GM12878 (cell line): ENCODE data around the gene CARS2. TPM values are rescaled to one million over a fixed set of nuclear protein-coding genes. Genes with fewer than 3 reads are reported as not detected.

ENCODE experiments used
- BCL11A ChIP-seq: IDR thresholded peaks from 2 replicates; pipeline ENCODE4 v1.6.1; 2011; ENCODE audit warnings: low read depth, low read length
- CHD2 ChIP-seq: IDR thresholded peaks from 2 replicates; pipeline ENCODE4 v1.6.1; 2011; ENCODE audit warnings: low read depth, low read length, improper control_type of control experiment, borderline replicate concordance
- ETV6 ChIP-seq, 2 experiments: fragments of 450-650 bp in 1 of 2; IDR thresholded peaks in 1 of 2; conservative IDR thresholded peaks in 1 of 2; 2 replicates each; pipeline ENCODE4 v1.6.1; 2014; ENCODE audit warnings: antibody characterized with exemption in 1 of 2, borderline replicate concordance in 1 of 2, low read depth in 1 of 2, mild to moderate bottlenecking in 1 of 2, moderate library complexity in 1 of 2
- FOXM1 ChIP-seq: IDR thresholded peaks from 2 replicates; pipeline ENCODE4 v1.6.1; 2012; ENCODE audit warnings: low read depth, mild to moderate bottlenecking, inconsistent platforms, low read length, moderate library complexity
- HDAC6 ChIP-seq: fragments of 200-600 bp; sonication (generic); IDR thresholded peaks from one replicate; pipeline ENCODE4 v1.8.0; 2017; ENCODE audit warnings: antibody characterized with exemption; ENCODE audit not compliant: unreplicated experiment
- IRF4 ChIP-seq: IDR thresholded peaks from 2 replicates; pipeline ENCODE4 v1.6.1; 2011; ENCODE audit warnings: low read depth, low read length
- NFYA ChIP-seq: IDR thresholded peaks from 2 replicates; pipeline ENCODE4 v1.6.1; 2011; ENCODE audit warnings: low read depth, mild to moderate bottlenecking, low read length, improper control_type of control experiment, borderline replicate concordance
- RB1 ChIP-seq: fragments of 450-650 bp; formaldehyde crosslinking; IDR thresholded peaks from 2 replicates; pipeline ENCODE4 v1.6.1; 2017; ENCODE audit warnings: mild to moderate bottlenecking, borderline replicate concordance
- RELA ChIP-seq: fragments of 450-650 bp; IDR thresholded peaks from 2 replicates; pipeline ENCODE4 v1.8.0; 2014; ENCODE audit warnings: borderline replicate concordance; ENCODE audit not compliant: partially characterized antibody
- SIN3A ChIP-seq: IDR thresholded peaks from 2 replicates; pipeline ENCODE4 v1.6.1; 2012; ENCODE audit warnings: low read depth, low read length, improper control_type of control experiment
- SMC3 ChIP-seq: IDR thresholded peaks from 2 replicates; pipeline ENCODE4 v1.6.1; 2011; ENCODE audit warnings: low read length, improper control_type of control experiment, borderline replicate concordance
- polyA plus RNA-seq, 11 experiments: library from polyadenylated mRNA; depleted of rRNA in 4 of 11; unstranded in 6 of 11; stranded (reverse) in 5 of 11; fragments of >200 nt; fragmentation: Nextera tagmentation in 4 of 11; fragmentation: Illumina TruSeq in 1 of 11; extraction: Ambion mirVana in 4 of 11; extraction: Trizol in 1 of 11; gene quantifications; 1 replicate in 1 of 11; 2 replicates in 10 of 11; pipeline versions ENCODE4 v1.2.1 to v1.2.3, GENCODE V29; 2011 to 2016; ENCODE audit warnings: inconsistent platforms in 2 of 11, missing spikeins in 2 of 11, low read depth in 1 of 11
- total RNA-seq, 4 experiments: library from RNA; depleted of rRNA in 3 of 4; stranded (reverse); fragments of >200 nt in 3 of 4; fragmentation: Illumina TruSeq in 1 of 4; extraction: Trizol in 1 of 4; gene quantifications; 2 replicates each; pipeline versions ENCODE4 v1.2.1 to v1.2.3, GENCODE V29; 2013 to 2021
- TF ChIP-seq, protein P1 (sequence below): fragments of 450-650 bp; IDR thresholded peaks from 2 replicates; pipeline ENCODE4 v1.6.1; 2017; ENCODE audit warnings: borderline replicate concordance
- TF ChIP-seq, protein P2 (sequence below): IDR thresholded peaks from 2 replicates; pipeline ENCODE4 v1.6.1; 2012; ENCODE audit warnings: mild to moderate bottlenecking, low read depth, low read length
- TF ChIP-seq, protein P3 (sequence below): fragments of 150-350 bp; IDR thresholded peaks from 2 replicates; pipeline ENCODE4 v1.6.1; 2016; ENCODE audit warnings: low read depth, low read length
- TF ChIP-seq, protein P4 (sequence below): fragments of 450-650 bp; formaldehyde crosslinking; IDR thresholded peaks from 2 replicates; pipeline ENCODE4 v1.4.0; 2022; ENCODE audit warnings: mild to moderate bottlenecking, moderate library complexity

Gene CARS2
- total and polyA plus RNA-seq, 10 of the 15 experiments (the other 5 are each of a cell fraction or from before 2014, with no cell fraction given) = 4.2 to 101 (median 61.5) TPM

DNA sequence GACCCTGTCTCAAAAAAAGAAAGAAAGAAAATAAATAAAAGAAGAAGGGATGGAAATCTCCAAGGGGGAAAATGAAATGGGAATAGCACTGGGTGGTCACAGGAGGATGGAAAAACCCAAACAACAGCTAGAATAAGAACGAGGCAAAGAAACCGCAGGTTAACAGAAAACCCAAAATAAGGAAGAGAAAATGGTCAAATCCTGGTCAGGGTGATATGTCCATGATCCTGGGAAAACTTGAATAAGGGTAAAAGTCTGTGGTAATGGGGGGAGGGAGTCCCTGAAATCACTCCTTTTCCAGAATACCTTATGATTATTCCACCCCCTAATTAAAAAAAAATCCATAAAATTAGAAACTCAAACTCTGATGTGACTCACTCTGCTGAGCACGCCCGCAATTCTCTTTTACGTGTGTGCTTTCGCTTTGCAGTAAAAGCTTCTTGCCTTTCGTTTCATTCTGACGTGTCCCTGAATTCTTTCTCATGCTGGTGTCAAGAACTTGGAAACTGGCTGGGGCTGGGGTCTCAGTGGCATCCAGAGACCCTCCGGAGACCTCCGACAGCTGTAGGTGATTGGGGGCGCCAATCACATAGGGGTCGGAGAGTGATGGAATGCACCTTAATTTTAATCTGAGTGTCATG is 94.8 kb downstream of the CARS2 start (continued):
- TF ChIP-seq CHD2 (0 out of 2 replicates have a peak, but pooled peaks have one; percentile 20), ETV6 (conservative IDR thresholded peaks at IDR 0.05 in 1 of 2, IDR thresholded peaks at IDR 0.05 in 1 of 2; ENCODE audit: borderline replicate concordance in 1 of 2, low read depth in 1 of 2) (0 out of 4 replicates have a peak, but pooled peaks of 1 of the 2 experiments have one; percentile 16), FOXM1 (peak; percentile 81; the same call in 1 of the 2 replicates), NFYA (no peak), HDAC6 (no peak), SMC3 (no peak; the same call in 1 of the 2 replicates), RB1 (no peak), BCL11A (peak; percentile 88), SIN3A (no peak), IRF4 (peak; percentile 74; the same call in 1 of the 2 replicates), RELA (no peak)
- TF ChIP-seq, protein P1, sequence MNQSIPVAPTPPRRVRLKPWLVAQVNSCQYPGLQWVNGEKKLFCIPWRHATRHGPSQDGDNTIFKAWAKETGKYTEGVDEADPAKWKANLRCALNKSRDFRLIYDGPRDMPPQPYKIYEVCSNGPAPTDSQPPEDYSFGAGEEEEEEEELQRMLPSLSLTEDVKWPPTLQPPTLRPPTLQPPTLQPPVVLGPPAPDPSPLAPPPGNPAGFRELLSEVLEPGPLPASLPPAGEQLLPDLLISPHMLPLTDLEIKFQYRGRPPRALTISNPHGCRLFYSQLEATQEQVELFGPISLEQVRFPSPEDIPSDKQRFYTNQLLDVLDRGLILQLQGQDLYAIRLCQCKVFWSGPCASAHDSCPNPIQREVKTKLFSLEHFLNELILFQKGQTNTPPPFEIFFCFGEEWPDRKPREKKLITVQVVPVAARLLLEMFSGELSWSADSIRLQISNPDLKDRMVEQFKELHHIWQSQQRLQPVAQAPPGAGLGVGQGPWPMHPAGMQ = no peak
- TF ChIP-seq, protein P2, sequence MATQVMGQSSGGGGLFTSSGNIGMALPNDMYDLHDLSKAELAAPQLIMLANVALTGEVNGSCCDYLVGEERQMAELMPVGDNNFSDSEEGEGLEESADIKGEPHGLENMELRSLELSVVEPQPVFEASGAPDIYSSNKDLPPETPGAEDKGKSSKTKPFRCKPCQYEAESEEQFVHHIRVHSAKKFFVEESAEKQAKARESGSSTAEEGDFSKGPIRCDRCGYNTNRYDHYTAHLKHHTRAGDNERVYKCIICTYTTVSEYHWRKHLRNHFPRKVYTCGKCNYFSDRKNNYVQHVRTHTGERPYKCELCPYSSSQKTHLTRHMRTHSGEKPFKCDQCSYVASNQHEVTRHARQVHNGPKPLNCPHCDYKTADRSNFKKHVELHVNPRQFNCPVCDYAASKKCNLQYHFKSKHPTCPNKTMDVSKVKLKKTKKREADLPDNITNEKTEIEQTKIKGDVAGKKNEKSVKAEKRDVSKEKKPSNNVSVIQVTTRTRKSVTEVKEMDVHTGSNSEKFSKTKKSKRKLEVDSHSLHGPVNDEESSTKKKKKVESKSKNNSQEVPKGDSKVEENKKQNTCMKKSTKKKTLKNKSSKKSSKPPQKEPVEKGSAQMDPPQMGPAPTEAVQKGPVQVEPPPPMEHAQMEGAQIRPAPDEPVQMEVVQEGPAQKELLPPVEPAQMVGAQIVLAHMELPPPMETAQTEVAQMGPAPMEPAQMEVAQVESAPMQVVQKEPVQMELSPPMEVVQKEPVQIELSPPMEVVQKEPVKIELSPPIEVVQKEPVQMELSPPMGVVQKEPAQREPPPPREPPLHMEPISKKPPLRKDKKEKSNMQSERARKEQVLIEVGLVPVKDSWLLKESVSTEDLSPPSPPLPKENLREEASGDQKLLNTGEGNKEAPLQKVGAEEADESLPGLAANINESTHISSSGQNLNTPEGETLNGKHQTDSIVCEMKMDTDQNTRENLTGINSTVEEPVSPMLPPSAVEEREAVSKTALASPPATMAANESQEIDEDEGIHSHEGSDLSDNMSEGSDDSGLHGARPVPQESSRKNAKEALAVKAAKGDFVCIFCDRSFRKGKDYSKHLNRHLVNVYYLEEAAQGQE = no peak
- TF ChIP-seq, protein P3, sequence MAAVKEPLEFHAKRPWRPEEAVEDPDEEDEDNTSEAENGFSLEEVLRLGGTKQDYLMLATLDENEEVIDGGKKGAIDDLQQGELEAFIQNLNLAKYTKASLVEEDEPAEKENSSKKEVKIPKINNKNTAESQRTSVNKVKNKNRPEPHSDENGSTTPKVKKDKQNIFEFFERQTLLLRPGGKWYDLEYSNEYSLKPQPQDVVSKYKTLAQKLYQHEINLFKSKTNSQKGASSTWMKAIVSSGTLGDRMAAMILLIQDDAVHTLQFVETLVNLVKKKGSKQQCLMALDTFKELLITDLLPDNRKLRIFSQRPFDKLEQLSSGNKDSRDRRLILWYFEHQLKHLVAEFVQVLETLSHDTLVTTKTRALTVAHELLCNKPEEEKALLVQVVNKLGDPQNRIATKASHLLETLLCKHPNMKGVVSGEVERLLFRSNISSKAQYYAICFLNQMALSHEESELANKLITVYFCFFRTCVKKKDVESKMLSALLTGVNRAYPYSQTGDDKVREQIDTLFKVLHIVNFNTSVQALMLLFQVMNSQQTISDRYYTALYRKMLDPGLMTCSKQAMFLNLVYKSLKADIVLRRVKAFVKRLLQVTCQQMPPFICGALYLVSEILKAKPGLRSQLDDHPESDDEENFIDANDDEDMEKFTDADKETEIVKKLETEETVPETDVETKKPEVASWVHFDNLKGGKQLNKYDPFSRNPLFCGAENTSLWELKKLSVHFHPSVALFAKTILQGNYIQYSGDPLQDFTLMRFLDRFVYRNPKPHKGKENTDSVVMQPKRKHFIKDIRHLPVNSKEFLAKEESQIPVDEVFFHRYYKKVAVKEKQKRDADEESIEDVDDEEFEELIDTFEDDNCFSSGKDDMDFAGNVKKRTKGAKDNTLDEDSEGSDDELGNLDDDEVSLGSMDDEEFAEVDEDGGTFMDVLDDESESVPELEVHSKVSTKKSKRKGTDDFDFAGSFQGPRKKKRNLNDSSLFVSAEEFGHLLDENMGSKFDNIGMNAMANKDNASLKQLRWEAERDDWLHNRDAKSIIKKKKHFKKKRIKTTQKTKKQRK = no peak
- TF ChIP-seq, protein P4, sequence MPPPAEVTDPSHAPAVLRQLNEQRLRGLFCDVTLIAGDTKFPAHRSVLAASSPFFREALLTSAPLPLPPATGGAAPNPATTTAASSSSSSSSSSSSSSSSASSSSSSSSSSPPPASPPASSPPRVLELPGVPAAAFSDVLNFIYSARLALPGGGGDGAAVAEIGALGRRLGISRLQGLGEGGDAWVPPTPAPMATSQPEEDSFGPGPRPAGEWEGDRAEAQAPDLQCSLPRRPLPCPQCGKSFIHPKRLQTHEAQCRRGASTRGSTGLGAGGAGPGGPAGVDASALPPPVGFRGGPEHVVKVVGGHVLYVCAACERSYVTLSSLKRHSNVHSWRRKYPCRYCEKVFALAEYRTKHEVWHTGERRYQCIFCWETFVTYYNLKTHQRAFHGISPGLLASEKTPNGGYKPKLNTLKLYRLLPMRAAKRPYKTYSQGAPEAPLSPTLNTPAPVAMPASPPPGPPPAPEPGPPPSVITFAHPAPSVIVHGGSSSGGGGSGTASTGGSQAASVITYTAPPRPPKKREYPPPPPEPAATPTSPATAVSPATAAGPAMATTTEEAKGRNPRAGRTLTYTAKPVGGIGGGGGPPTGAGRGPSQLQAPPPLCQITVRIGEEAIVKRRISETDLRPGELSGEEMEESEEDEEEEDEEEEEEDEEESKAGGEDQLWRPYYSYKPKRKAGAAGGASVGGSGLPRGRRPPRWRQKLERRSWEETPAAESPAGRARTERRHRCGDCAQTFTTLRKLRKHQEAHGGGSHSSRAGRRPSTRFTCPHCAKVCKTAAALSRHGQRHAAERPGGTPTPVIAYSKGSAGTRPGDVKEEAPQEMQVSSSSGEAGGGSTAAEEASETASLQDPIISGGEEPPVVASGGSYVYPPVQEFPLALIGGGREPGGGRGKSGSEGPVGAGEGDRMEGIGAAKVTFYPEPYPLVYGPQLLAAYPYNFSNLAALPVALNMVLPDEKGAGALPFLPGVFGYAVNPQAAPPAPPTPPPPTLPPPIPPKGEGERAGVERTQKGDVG (CRISPR knock-in tag) = no peak
